OCI-LY7 (cell line): ENCODE measurements around the gene SLC2A4. TPM values are rescaled to one million over a fixed set of nuclear protein-coding genes. Genes with fewer than 3 reads are reported as not detected.

Source experiments
- BruUV-seq: library from RNA; stranded (reverse); fragments of 400-500 nt; replicated peaks from 2 replicates; lab custom pipeline; 2021; lab: Mats Ljungman, UMichigan
- CTCF ChIA-PET: fragments of 300-600 bp; sonication (Branson Sonifier 250); formaldehyde crosslinking; loops from one replicate; lab custom pipeline; 2022; ENCODE audit warnings: antibody characterized with exemption; ENCODE audit not compliant: unreplicated experiment; lab: Charles Lee
- POLR2A ChIA-PET: fragments of 300-600 bp; sonication (Branson Sonifier 250); formaldehyde crosslinking; loops from one replicate; lab custom pipeline; 2022; ENCODE audit warnings: antibody characterized with exemption; lab: Charles Lee
- DNase-seq: peaks from one replicate; pipeline ENCODE4 v3.0.0-alpha.2; 2015; ENCODE audit warnings: low spot score
- H2AFZ ChIP-seq: fragments of 200-600 bp; sonication (generic), shearing (Covaris generic); 2 replicates; pipeline ENCODE4 v1.6.1; 2014; ENCODE audit warnings: mild to moderate bottlenecking, antibody characterized with exemption, low read length, moderate library complexity
- H3K27ac ChIP-seq: fragments of 200-600 bp; sonication (generic); 2 replicates; pipeline ENCODE4 v1.5.1; 2014; ENCODE audit warnings: mixed run types, low read depth, mild to moderate bottlenecking, moderate library complexity, low read length, inconsistent platforms; ENCODE audit not compliant: poor library complexity, severe bottlenecking
- H3K36me3 ChIP-seq: fragments of 200-600 bp; sonication (generic); 2 replicates; pipeline ENCODE4 v1.6.1; 2014; ENCODE audit warnings: mild to moderate bottlenecking, antibody characterized with exemption, low read length, moderate library complexity, mixed read lengths; ENCODE audit not compliant: insufficient read depth
- H3K4me1 ChIP-seq: fragments of 200-600 bp; sonication (generic); 2 replicates; pipeline ENCODE4 v1.5.1; 2014; ENCODE audit warnings: mild to moderate bottlenecking, low read length; ENCODE audit not compliant: insufficient read depth, poor library complexity, severe bottlenecking
- H3K4me2 ChIP-seq: fragments of 200-600 bp; sonication (generic); 2 replicates; pipeline ENCODE4 v1.6.1; 2014; ENCODE audit warnings: mild to moderate bottlenecking, low read length
- H3K4me3 ChIP-seq: fragments of 200-600 bp; sonication (generic); 2 replicates; pipeline ENCODE4 v1.5.1; 2014; ENCODE audit warnings: mild to moderate bottlenecking, low read depth, low read length; ENCODE audit not compliant: poor library complexity, severe bottlenecking
- H3K79me2 ChIP-seq: fragments of 200-600 bp; sonication (generic); 2 replicates; pipeline ENCODE4 v1.6.1; 2016; ENCODE audit warnings: low read depth, mild to moderate bottlenecking, low read length, moderate library complexity, mixed read lengths; ENCODE audit not compliant: insufficient read depth
- H3K9me2 ChIP-seq: fragments of 200-600 bp; sonication (generic); 2 replicates; pipeline ENCODE4 v1.6.1; 2016; ENCODE audit warnings: mild to moderate bottlenecking, low read length, mixed read lengths; ENCODE audit not compliant: insufficient read depth
- H3K9me3 ChIP-seq: fragments of 200-600 bp; sonication (generic); 2 replicates; pipeline ENCODE4 v1.6.1; 2014; ENCODE audit warnings: mild to moderate bottlenecking, mixed run types, low read length, mixed read lengths
- H4K20me1 ChIP-seq: fragments of 200-600 bp; sonication (generic); 2 replicates; pipeline ENCODE4 v1.6.1; 2014; ENCODE audit warnings: mild to moderate bottlenecking, antibody characterized with exemption, low read length, moderate library complexity, mixed read lengths; ENCODE audit not compliant: insufficient read depth
- EZH2phosphoT487 ChIP-seq: fragments of 200-600 bp; sonication (generic); IDR thresholded peaks from 2 replicates; pipeline ENCODE4 v1.6.1; 2018; ENCODE audit warnings: low read depth, borderline replicate concordance, mild to moderate bottlenecking, mixed run types, antibody characterized with exemption, low read length, moderate library complexity, mixed read lengths
- intact Hi-C: fragments of 100-400 bp; cut with micrococcal nuclease; formaldehyde crosslinking; loops from one replicate; pipeline ENCODE4 v1.10.0; 2022; ENCODE audit not compliant: unreplicated experiment
- total RNA-seq, 2 experiments: library from RNA; depleted of rRNA in 1 of 2; stranded (reverse); fragments of >200 nt in 1 of 2; shearing (Covaris generic) in 1 of 2; gene quantifications; 2 replicates each; pipeline ENCODE4 v1.2.3, GENCODE V29; 2014 to 2022
- TF ChIP-seq, protein P1 (sequence below): fragments of 200-600 bp; sonication (generic); conservative IDR thresholded peaks from 2 replicates; pipeline ENCODE4 v1.5.1; 2014; ENCODE audit warnings: mild to moderate bottlenecking, antibody characterized with exemption, low read length, moderate library complexity, mixed read lengths

SLC2A4 gene
- total RNA-seq, 2 experiments from 2014 or later, result 0.61 to 0.63 TPM

DNA sequence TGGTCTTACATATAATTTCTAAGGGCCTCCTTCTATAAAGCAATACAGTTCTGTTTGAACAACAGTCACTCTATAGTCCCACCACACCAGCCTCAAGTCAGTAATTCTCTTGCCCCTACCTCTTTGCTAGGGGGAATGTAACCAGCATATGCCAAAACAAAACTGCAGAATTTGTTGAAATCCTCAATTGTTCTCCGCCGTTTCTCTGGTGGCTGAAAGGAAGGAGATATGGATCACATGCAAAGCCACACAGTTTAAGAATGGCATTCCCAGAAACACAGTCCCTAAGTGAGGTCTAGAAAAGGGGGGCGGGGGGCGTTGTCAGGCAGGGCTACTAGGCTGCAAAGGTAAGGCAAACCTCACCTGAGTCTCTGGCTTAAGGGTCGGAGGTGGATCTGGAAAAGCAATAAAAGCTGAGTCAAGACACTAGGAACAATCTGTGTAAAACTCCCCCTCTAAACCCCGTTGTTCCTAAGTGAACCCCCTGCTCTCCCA is 44.2 kb upstream of the SLC2A4 start:
- H3K4me3 ChIP-seq, result peak overlapping the region; percentile 100

DNA sequence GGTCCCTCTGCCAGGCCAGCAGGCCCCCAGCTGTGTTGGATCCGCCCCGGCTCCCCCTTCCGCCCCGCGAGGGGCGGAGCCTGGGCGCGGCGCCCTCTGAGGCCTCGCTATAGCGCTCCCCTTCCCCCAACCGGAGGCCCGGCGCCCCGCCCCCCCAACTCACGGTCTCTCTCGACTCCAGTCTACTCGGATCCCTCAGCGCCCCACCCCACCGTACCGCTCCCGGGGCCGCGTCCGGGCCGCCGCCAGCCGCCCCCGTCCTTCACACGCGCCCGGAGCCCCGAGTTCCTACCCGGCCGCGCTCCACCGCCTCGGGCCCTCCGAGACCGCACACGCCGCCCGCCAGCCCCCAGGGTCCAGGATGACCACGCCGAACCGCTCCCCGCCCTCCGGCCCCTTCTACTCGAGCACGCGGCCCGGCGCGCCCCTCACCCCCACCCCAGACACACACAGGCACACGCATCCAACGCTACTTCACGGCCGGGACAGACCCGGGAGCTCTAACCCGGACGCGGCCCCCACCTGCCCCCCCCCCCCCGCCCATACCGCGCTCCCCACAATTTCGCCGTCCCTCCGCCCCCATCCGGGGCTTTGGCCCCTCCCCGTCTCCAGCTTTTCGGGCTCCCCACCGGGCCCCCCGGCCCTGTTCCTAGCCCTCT is 43.6 kb upstream of the SLC2A4 start:
- peaks cover 54% of the 10 kb centered on the region for H3K4me1 ChIP-seq
- H3K4me3 ChIP-seq, result peak overlapping the region; percentile 100
- peak overlapping the region; percentile 86 for H3K27ac ChIP-seq
- H3K9me2 ChIP-seq, result no peaks in the 10 kb centered on the region
- peak overlapping the region; percentile 82 for H3K4me2 ChIP-seq
- 0 out of 2 replicates have a peak, but pooled peaks cover 8% of the 10 kb centered on the region for H4K20me1 ChIP-seq
- ChIA-PET CTCF (interaction anchor here (1.4 kb wide), 1 partner anchor 17 kb away, joined by 3 read pairs; no protein-coding TSS in a partner anchor), POLR2A (interaction anchor here (0.6 to 0.7 kb wide), 2 partner anchors 38 to 113 kb away, joined by 6 to 7 read pairs; no protein-coding TSS in a partner anchor)
- intact Hi-C loops, result loop anchor here (2.0 to 5.0 kb wide), 3 partner anchors 15 to 244 kb away; partner anchors contain the start of genes ELP5, POLR2A and SLC35G6
- H3K36me3 ChIP-seq, result peaks cover 45% of the 10 kb centered on the region
- BruUV-seq, result no TSS peak
- no peaks in the 10 kb centered on the region for H3K9me3 ChIP-seq
- DNase-seq, result peak; percentile 87
- TF ChIP-seq EZH2phosphoT487, result no peak
- H3K79me2 ChIP-seq, result peaks cover 41% of the 10 kb centered on the region
- no peak overlapping the region for H2AFZ ChIP-seq

More for the DNA sequence above, 44.2 kb upstream of the SLC2A4 start:
- no TSS peak for BruUV-seq
- Histone ChIP-seq H3K9me2 (no peaks in the 10 kb centered on the region), H3K4me1 (peaks cover 53% of the 10 kb centered on the region), H4K20me1 (peaks cover 12% of the 10 kb centered on the region; the same call in 1 of the 2 replicates), H2AFZ (no peak overlapping the region), H3K79me2 (peaks cover 47% of the 10 kb centered on the region), H3K27ac (peak overlapping the region; percentile 86), H3K36me3 (peaks cover 47% of the 10 kb centered on the region), H3K9me3 (no peaks in the 10 kb centered on the region), H3K4me2 (peak overlapping the region; percentile 82)
- no peak for DNase-seq
- CTCF ChIA-PET, result no interaction called here
- TF ChIP-seq, protein P1, sequence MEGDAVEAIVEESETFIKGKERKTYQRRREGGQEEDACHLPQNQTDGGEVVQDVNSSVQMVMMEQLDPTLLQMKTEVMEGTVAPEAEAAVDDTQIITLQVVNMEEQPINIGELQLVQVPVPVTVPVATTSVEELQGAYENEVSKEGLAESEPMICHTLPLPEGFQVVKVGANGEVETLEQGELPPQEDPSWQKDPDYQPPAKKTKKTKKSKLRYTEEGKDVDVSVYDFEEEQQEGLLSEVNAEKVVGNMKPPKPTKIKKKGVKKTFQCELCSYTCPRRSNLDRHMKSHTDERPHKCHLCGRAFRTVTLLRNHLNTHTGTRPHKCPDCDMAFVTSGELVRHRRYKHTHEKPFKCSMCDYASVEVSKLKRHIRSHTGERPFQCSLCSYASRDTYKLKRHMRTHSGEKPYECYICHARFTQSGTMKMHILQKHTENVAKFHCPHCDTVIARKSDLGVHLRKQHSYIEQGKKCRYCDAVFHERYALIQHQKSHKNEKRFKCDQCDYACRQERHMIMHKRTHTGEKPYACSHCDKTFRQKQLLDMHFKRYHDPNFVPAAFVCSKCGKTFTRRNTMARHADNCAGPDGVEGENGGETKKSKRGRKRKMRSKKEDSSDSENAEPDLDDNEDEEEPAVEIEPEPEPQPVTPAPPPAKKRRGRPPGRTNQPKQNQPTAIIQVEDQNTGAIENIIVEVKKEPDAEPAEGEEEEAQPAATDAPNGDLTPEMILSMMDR, result no peak
- TF ChIP-seq EZH2phosphoT487, result no peak
- POLR2A ChIA-PET, result no interaction called here
- intact Hi-C loops, result loop anchor here (5.0 kb wide), 1 partner anchor 245 kb away; the partner anchor contains the start of genes POLR2A and SLC35G6

DNA sequence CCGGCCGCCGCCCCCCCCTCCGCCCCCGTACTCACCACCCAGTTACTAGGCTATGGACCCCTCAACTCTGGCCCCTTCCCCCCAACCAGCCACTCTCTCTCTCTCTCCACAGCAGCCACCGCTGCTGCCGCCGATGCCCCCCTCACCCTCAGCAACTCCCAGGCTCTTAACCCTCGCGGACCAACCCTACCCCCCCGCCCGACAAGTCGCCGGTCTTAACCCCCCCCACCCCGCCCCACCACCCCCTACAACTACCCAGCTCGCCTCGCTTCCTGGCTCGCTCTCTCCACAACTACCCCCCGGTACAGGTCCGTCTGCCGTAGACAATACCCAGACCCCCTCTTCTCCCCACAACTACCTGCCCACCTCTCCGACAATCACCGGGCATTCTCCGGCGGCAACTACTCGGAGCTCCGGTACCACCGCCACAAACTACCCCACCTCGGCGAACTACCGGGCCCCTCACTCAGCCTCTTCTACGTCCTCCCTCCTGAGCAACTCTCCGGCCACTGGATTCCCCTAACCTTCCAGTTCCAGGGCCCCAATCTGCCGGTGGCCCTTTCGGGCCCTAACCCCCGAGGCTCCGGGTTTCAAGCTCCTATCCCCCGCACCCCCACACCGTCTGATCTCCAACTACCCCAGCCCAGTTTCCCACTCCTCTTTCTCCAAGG is 43.0 kb upstream of the SLC2A4 start:
- Histone ChIP-seq H3K27ac (peak overlapping the region; percentile 86), H3K4me2 (peak overlapping the region; percentile 82), H2AFZ (no peak overlapping the region; the same call in 1 of the 2 replicates), H3K4me3 (peak overlapping the region; percentile 100), H4K20me1 (0 out of 2 replicates have a peak, but pooled peaks cover 8% of the 10 kb centered on the region), H3K36me3 (peaks cover 52% of the 10 kb centered on the region), H3K9me2 (no peaks in the 10 kb centered on the region), H3K79me2 (peaks cover 34% of the 10 kb centered on the region), H3K9me3 (no peaks in the 10 kb centered on the region), H3K4me1 (peaks cover 60% of the 10 kb centered on the region)
- TF ChIP-seq, protein P1, result no peak
- no peak for TF ChIP-seq EZH2phosphoT487
- ChIA-PET CTCF (interaction anchor here (0.8 to 1.4 kb wide), 2 partner anchors 18 to 319 kb away, joined by 3 to 4 read pairs; no protein-coding TSS in a partner anchor), POLR2A (interaction anchor here (0.6 to 0.7 kb wide), 2 partner anchors 38 to 112 kb away, joined by 6 to 7 read pairs; no protein-coding TSS in a partner anchor)
- BruUV-seq, result no TSS peak
- intact Hi-C loops, result loop anchor here (2.0 to 5.0 kb wide), 3 partner anchors 14 to 244 kb away; partner anchors contain the start of genes ELP5, POLR2A and SLC35G6
- DNase-seq, result peak; percentile 48
